GM18870 (cell line): ENCODE results near the gene PHF24.
"Not testable (repeated sequence)": the region's sequence is repeated elsewhere in the genome, so short reads cannot be mapped to it uniquely, and the experiment has no call there.

ENCODE experiments used
- ATAC-seq: cut with Tn5 transposase; IDR thresholded peaks from one replicate; pipeline ENCODE4 v1.9.1; 2021; ENCODE audit warnings: moderate library complexity; ENCODE audit not compliant: unreplicated experiment

PHF24 gene

GRCh38 chr9:34996181-34996904 lies 38.3 kb downstream of the PHF24 start:
- no peak for ATAC-seq

- no peak for ATAC-seq
These were observed 38.8 kb downstream of the PHF24 start for GRCh38 chr9:34996905-34997279.

- no peak for ATAC-seq
These were observed 39.3 kb downstream of the PHF24 start for GRCh38 chr9:34997379-34997781.

GRCh38 chr9:34998266-34998665 lies 40.2 kb downstream of the PHF24 start:
- no peak for ATAC-seq

GRCh38 chr9:34999576-34999975 lies 41.5 kb downstream of the PHF24 start:
- no peak for ATAC-seq

GRCh38 chr9:35000535-35001284 lies 42.6 kb downstream of the PHF24 start:
- ATAC-seq, result no peak

- ATAC-seq, result no peak
These were observed 43.2 kb downstream of the PHF24 start for GRCh38 chr9:35001285-35001677.

GRCh38 chr9:35001803-35002502 lies 43.9 kb downstream of the PHF24 start:
- no peak for ATAC-seq

- no peak for ATAC-seq
These were observed 44.5 kb downstream of the PHF24 start for GRCh38 chr9:35002623-35003022.

GRCh38 chr9:35004299-35004698 lies 46.2 kb downstream of the PHF24 start:
- not testable (repeated sequence) for ATAC-seq

- no peak for ATAC-seq
These were observed 52.4 kb downstream of the PHF24 start for GRCh38 chr9:35010351-35010958.

- no peak for ATAC-seq
These were observed 56.4 kb downstream of the PHF24 start for GRCh38 chr9:35014517-35014916.

- not testable (repeated sequence) for ATAC-seq
These were observed 65.4 kb downstream of the PHF24 start for GRCh38 chr9:35023443-35023842.

- ATAC-seq, result no peak
These were observed 68.6 kb downstream of the PHF24 start for GRCh38 chr9:35026671-35027070.

- ATAC-seq, result no peak
These were observed 69.3 kb downstream of the PHF24 start for GRCh38 chr9:35027374-35027773.

GRCh38 chr9:35027860-35028259 lies 69.8 kb downstream of the PHF24 start:
- no peak for ATAC-seq

- ATAC-seq, result no peak
These were observed 70.3 kb downstream of the PHF24 start for GRCh38 chr9:35028341-35028740.

GRCh38 chr9:35029241-35029640 lies 71.2 kb downstream of the PHF24 start:
- no peak for ATAC-seq

GRCh38 chr9:35029852-35030251 lies 71.8 kb downstream of the PHF24 start:
- no peak for ATAC-seq
